Middle frontal gyrus (tissue), 1 donor: Measurements from ENCODE around the gene STX4.

Experiments used
- DNase-seq: peaks from one replicate; pipeline ENCODE4 v3.0.0-alpha.2; 2015; ENCODE audit warnings: low spot score; ENCODE audit errors: extremely low spot score

Gene STX4

DNA sequence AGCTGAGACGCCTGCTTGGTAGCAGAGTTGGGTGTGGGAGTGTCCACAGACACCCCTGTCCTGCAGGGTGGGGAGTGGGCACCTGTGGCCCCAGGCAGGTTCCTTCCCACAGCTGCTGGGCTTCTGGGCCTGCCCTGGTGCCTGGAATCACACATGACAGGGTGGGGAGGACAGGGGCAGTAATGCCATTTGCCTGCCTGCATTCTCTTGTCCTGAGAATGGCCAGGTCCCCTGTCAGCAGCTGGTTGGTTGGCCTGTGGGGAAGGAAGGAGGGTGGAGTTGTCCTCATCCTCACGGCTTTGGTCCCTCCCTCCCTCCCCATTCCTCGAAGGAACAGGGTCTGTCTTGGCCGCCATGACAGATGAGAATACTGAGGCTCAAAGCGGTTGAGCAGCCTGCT lies 50.2 kb downstream of the STX4 start:
- DNase-seq, result no peak

DNA sequence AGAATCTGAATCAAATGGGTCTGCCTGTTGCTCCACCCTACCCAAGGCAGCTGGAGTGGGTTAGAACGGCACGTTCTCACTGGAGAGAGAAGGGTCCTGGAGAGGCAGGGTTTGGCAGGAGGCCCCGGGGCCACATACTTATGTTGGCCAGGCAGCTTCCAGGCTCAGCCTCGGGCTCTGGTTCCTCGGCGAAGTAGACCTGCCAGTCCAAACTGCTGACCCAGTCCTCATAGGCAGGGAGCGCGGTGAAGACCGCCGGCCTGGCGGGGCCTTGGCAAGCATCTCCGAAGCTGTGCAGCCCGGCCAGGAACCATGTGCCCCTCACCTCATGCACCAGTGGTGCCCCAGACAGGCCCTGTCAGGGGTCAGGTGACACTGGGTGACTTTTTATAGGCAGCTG lies 50.6 kb downstream of the STX4 start:
- DNase-seq, result no peak

DNA sequence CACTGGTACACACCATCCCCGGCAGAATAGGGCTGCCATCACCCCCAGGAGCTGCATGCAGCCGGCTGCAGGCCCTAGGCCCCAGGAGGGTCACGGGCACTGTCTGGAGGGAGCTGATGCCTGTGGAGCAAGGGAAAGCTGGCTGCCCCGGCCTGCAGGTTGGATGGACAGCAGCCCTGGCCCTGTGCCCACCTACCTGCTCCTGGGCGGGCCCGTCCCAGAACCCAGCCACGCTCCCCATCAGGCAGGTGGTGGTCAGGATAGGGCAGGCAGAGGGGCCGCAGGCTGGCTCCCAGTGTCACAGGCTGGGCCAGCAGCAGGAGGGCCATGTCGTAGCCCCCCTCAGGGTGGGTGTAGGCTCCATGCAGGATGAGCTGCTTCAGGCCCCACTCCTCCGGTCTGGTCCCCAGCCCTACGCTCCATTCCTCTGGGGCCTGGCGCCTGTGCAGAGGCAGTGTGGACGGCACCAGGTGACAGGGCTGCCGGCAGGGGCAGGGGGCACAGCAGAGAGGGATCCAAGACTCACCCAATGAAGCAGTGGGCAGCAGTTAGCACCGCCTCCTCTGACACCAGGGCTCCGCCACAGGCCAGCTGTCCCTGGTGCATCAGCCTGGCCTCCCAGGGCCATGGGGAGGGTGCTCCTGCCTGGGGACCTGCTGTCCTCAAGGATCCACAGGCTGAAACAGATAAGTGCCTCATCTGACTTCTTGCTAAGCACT lies 51.4 kb downstream of the STX4 start:
- no peak for DNase-seq

- DNase-seq, result no peak
Observed at GRCh38 chr16:31085411-31085810, 52.1 kb downstream of the STX4 start.

GRCh38 chr16:31085873-31086628 lies 52.7 kb downstream of the STX4 start:
- no peak for DNase-seq

- no peak for DNase-seq
Observed at GRCh38 chr16:31086629-31086906, 53.2 kb downstream of the STX4 start.

DNA sequence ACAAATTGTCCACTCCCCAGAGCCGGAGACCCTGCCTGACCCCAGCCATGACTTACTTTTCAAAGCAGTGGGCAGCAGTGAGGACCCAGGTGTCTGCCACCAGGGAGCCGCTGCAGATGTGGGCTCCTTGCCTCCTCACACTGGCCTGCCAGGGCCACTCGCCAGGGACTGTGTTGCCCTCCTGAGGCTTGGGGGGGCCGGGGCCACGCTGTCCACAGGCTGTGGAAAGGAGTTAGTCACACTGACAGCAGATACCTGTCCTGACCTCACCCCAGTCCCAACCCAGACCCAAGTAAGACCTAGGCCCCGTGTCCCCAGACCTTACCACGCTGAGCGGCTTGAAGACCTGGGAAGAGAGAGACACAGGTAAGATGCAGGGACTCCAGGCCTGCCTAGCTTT lies 54.1 kb downstream of the STX4 start:
- DNase-seq, result no peak

DNA sequence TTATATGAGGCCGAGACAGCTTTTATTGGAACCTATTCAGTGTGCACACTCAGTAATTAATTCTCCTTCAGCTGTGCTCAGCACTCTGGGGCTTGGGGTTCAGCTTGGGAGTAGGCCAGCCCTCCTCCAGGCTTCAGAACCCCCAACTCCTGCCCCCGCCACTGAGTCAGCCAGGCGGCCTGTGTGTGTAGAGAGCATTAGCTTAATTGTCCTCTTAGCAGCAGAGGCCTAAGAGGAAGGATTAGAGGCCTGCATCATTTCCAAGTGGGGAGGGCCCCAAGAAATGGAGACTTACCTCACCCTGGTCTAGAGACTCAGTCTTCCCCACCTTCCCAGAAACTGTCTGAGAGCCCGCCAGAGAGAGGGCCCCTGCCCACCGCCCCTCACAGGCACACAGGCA lies 54.6 kb downstream of the STX4 start:
- DNase-seq, result no peak

GRCh38 chr16:31088459-31089183 lies 55.3 kb downstream of the STX4 start, which contains the start of gene PRSS53:
TSS of gene PRSS53 (minus strand) at chr16:31088943. CDS start at chr16:31088809, 134 bp downstream.
- DNase-seq, result no peak

- no peak for DNase-seq
Observed at GRCh38 chr16:31089199-31089598, 55.8 kb downstream of the STX4 start.
